Osteoblast (primary cell): Measurements from ENCODE around the gene SLC7A6OS. TPM values are rescaled to one million over a fixed set of nuclear protein-coding genes. Genes with fewer than 3 reads are reported as not detected.
A peak's percentile ranks its signal among the peaks of the same experiment; 100 is the strongest.

Experiments
- DNase-seq: peaks from one replicate; pipeline ENCODE4 v3.0.0; 2011; ENCODE audit warnings: low spot score, mixed read lengths; ENCODE audit not compliant: insufficient read length; ENCODE audit errors: missing footprints
- H2AFZ ChIP-seq: 2 replicates; pipeline ENCODE4 v1.6.0; 2011; ENCODE audit warnings: mild to moderate bottlenecking, low read length
- H3K27ac ChIP-seq: 2 replicates; pipeline ENCODE4 v1.5.1; 2011; ENCODE audit warnings: mild to moderate bottlenecking, low read depth, low read length, moderate library complexity
- H3K27me3 ChIP-seq: 2 replicates; pipeline ENCODE4 v1.6.0; 2012; ENCODE audit warnings: mild to moderate bottlenecking, control low read depth, inconsistent platforms, low read length, moderate library complexity; ENCODE audit not compliant: insufficient read depth
- H3K36me3 ChIP-seq: 2 replicates; pipeline ENCODE4 v1.5.1; 2011; ENCODE audit warnings: mild to moderate bottlenecking, low read length, control low read depth, moderate library complexity; ENCODE audit not compliant: insufficient read depth
- H3K4me1 ChIP-seq: 2 replicates; pipeline ENCODE4 v1.5.1; 2011; ENCODE audit warnings: mild to moderate bottlenecking, low read length, control low read depth, moderate library complexity; ENCODE audit not compliant: insufficient read depth
- H3K4me2 ChIP-seq: 2 replicates; pipeline ENCODE4 v1.6.0; 2011; ENCODE audit warnings: mild to moderate bottlenecking, low read length; ENCODE audit not compliant: insufficient read depth
- H3K4me3 ChIP-seq: fragments of 200-600 bp; sonication (generic); 3 replicates; pipeline ENCODE4 v1.5.1; 2012; ENCODE audit warnings: mild to moderate bottlenecking, low read length, inconsistent platforms; ENCODE audit not compliant: insufficient read depth
- H3K79me2 ChIP-seq: 2 replicates; pipeline ENCODE4 v1.6.0; 2012; ENCODE audit warnings: mild to moderate bottlenecking, low read length, control low read depth, inconsistent platforms; ENCODE audit not compliant: insufficient read depth
- H3K9me3 ChIP-seq: 2 replicates; pipeline ENCODE4 v1.5.1; 2011; ENCODE audit warnings: low read depth, low read length, control low read depth
- H4K20me1 ChIP-seq: 2 replicates; pipeline ENCODE4 v1.6.0; 2012; ENCODE audit warnings: mild to moderate bottlenecking, low read length, control low read depth; ENCODE audit not compliant: insufficient read depth
- CTCF ChIP-seq: IDR thresholded peaks from 2 replicates; pipeline ENCODE4 v1.5.1; 2011; ENCODE audit warnings: mild to moderate bottlenecking, low read depth, low read length, moderate library complexity; ENCODE audit errors: extremely low read depth
- total RNA-seq: library from RNA; depleted of rRNA; stranded (reverse); fragments of >200 nt; gene quantifications from 2 replicates; pipeline ENCODE4 v1.2.3, GENCODE V29; 2012

Gene SLC7A6OS
- total RNA-seq, 1 donor, result 12.3 TPM

- Histone ChIP-seq H3K27me3 (no peaks in the 10 kb centered on the region), H3K9me3 (no peaks in the 10 kb centered on the region), H3K36me3 (peaks cover 53% of the 10 kb centered on the region), H2AFZ (no peak overlapping the region), H3K4me1 (no peaks in the 10 kb centered on the region), H4K20me1 (peaks cover 7% of the 10 kb centered on the region), H3K4me3 (no peak overlapping the region), H3K4me2 (no peak overlapping the region), H3K79me2 (no peaks in the 10 kb centered on the region), H3K27ac (no peak overlapping the region)
- DNase-seq, result peak; percentile 18
- no peak for TF ChIP-seq CTCF
These were observed 44.1 kb upstream of the SLC7A6OS start for GRCh38 chr16:68354816-68355215.

- Histone ChIP-seq H3K27me3 (no peaks in the 10 kb centered on the region), H3K27ac (no peak overlapping the region), H3K79me2 (no peaks in the 10 kb centered on the region), H3K36me3 (peaks cover 58% of the 10 kb centered on the region), H2AFZ (no peak overlapping the region), H3K4me2 (no peak overlapping the region), H3K4me1 (no peaks in the 10 kb centered on the region), H4K20me1 (peaks cover 7% of the 10 kb centered on the region), H3K9me3 (no peaks in the 10 kb centered on the region), H3K4me3 (no peak overlapping the region)
- TF ChIP-seq CTCF, result no peak
- DNase-seq, result no peak
These were observed 42.6 kb upstream of the SLC7A6OS start for GRCh38 chr16:68353366-68353765.

- H3K79me2 ChIP-seq, result no peaks in the 10 kb centered on the region
- H3K4me1 ChIP-seq, result no peaks in the 10 kb centered on the region
- no peaks in the 10 kb centered on the region for H3K27me3 ChIP-seq
- H3K4me2 ChIP-seq, result no peak overlapping the region
- TF ChIP-seq CTCF, result no peak
- no peaks in the 10 kb centered on the region for H3K9me3 ChIP-seq
- no peak overlapping the region for H3K27ac ChIP-seq
- no peak for DNase-seq
- H2AFZ ChIP-seq, result no peak overlapping the region
- no peak overlapping the region for H3K4me3 ChIP-seq
- H3K36me3 ChIP-seq, result peaks cover 66% of the 10 kb centered on the region
- peaks cover 7% of the 10 kb centered on the region for H4K20me1 ChIP-seq
These were observed 41.3 kb upstream of the SLC7A6OS start for GRCh38 chr16:68351991-68352431.

GRCh38 chr16:68351463-68351862 lies 40.7 kb upstream of the SLC7A6OS start:
- Histone ChIP-seq H3K27me3 (no peaks in the 10 kb centered on the region), H3K36me3 (peaks cover 68% of the 10 kb centered on the region), H3K79me2 (no peaks in the 10 kb centered on the region), H3K4me1 (no peaks in the 10 kb centered on the region), H3K4me3 (no peak overlapping the region), H3K4me2 (no peak overlapping the region), H3K9me3 (no peaks in the 10 kb centered on the region), H3K27ac (no peak overlapping the region), H2AFZ (no peak overlapping the region), H4K20me1 (peaks cover 7% of the 10 kb centered on the region)
- TF ChIP-seq CTCF, result no peak
- DNase-seq, result peak; percentile 51
